Hepatocyte (in vitro differentiated cells): Measurements from ENCODE around the gene LASP1. TPM values are rescaled to one million over a fixed set of nuclear protein-coding genes. Genes with fewer than 3 reads are reported as not detected.
A peak's percentile ranks its signal among the peaks of the same experiment; 100 is the strongest.

ENCODE experiments used
- DNase-seq: peaks from one replicate; pipeline ENCODE4 v3.0.0-alpha.2; 2016; ENCODE audit warnings: low spot score
- H2AFZ ChIP-seq: fragments of 200-600 bp; sonication (generic); 2 replicates; pipeline ENCODE4 v1.6.0; 2016; ENCODE audit warnings: antibody characterized with exemption, mild to moderate bottlenecking
- H3K27ac ChIP-seq: fragments of 200-600 bp; sonication (generic); 2 replicates; pipeline ENCODE4 v1.5.1; 2016; ENCODE audit warnings: mild to moderate bottlenecking
- H3K27me3 ChIP-seq: fragments of 200-600 bp; sonication (generic); 2 replicates; pipeline ENCODE4 v1.6.1; 2016
- H3K36me3 ChIP-seq: fragments of 200-600 bp; sonication (generic); replicated peaks from 2 replicates; pipeline ENCODE4 v1.5.1; 2016; ENCODE audit warnings: low read depth; ENCODE audit not compliant: insufficient read depth
- H3K4me1 ChIP-seq: fragments of 200-600 bp; sonication (generic); 2 replicates; pipeline ENCODE4 v1.5.1; 2016; ENCODE audit warnings: mild to moderate bottlenecking, moderate library complexity; ENCODE audit not compliant: insufficient read depth
- H3K4me2 ChIP-seq: fragments of 200-600 bp; sonication (generic); 2 replicates; pipeline ENCODE4 v1.6.0; 2016
- H3K4me3 ChIP-seq: fragments of 200-600 bp; sonication (generic); 2 replicates; pipeline ENCODE4 v1.5.1; 2016; ENCODE audit warnings: mild to moderate bottlenecking
- H3K79me2 ChIP-seq: fragments of 200-600 bp; sonication (generic); 2 replicates; pipeline ENCODE4 v1.6.0; 2017; ENCODE audit warnings: mild to moderate bottlenecking
- H3K9me2 ChIP-seq: fragments of 200-600 bp; sonication (generic); replicated peaks from 2 replicates; pipeline ENCODE4 v1.6.0; 2017; ENCODE audit warnings: mild to moderate bottlenecking; ENCODE audit not compliant: insufficient read depth
- H3K9me3 ChIP-seq: fragments of 200-600 bp; sonication (generic); 2 replicates; pipeline ENCODE4 v1.5.1; 2016; ENCODE audit warnings: low read depth, mild to moderate bottlenecking
- H4K20me1 ChIP-seq: fragments of 200-600 bp; sonication (generic); 2 replicates; pipeline ENCODE4 v1.6.0; 2016; ENCODE audit warnings: mild to moderate bottlenecking; ENCODE audit not compliant: insufficient read depth, poor library complexity, severe bottlenecking
- EZH2 ChIP-seq: fragments of 200-600 bp; sonication (generic); IDR thresholded peaks from 2 replicates; pipeline ENCODE4 v1.6.1; 2016; ENCODE audit warnings: antibody characterized with exemption, mild to moderate bottlenecking, borderline replicate concordance
- EZH2phosphoT487 ChIP-seq: fragments of 200-600 bp; sonication (generic); IDR thresholded peaks from one replicate; pipeline ENCODE4 v1.6.1; 2018; ENCODE audit warnings: antibody characterized with exemption, mild to moderate bottlenecking, low read depth, moderate library complexity; ENCODE audit not compliant: unreplicated experiment, severe bottlenecking
- WGBS: methylation state at CpG from one replicate; pipeline ENCODE4 v1.1.6; 2016; ENCODE audit warnings: low lambda C conversion rate; ENCODE audit errors: missing lambda C conversion rate; 5-methylcytosine and 5-hydroxymethylcytosine counted together
- polyA plus RNA-seq: library from polyadenylated mRNA; unstranded; fragments of >200 nt; fragmentation: Nextera tagmentation; extraction: Ambion mirVana; gene quantifications from 2 replicates; pipeline ENCODE4 v1.2.1, GENCODE V29; 2016
- total RNA-seq: library from RNA; depleted of rRNA; stranded (reverse); fragments of >200 nt; gene quantifications from 2 replicates; pipeline ENCODE4 v1.2.3, GENCODE V29; 2014
- TF ChIP-seq, protein P1 (sequence below): fragments of 200-600 bp; sonication (generic); IDR thresholded peaks from 2 replicates; pipeline ENCODE4 v1.5.1; 2016; ENCODE audit warnings: antibody characterized with exemption, mild to moderate bottlenecking; ENCODE audit not compliant: poor library complexity

LASP1 gene
- total and polyA plus RNA-seq, 2 experiments from 2014 or later: 141 to 238 TPM

- Histone ChIP-seq H2AFZ (no peak overlapping the region), H3K4me3 (no peak overlapping the region), H3K79me2 (peaks cover 80% of the 10 kb centered on the region), H3K4me1 (peaks cover 26% of the 10 kb centered on the region), H3K9me3 (no peaks in the 10 kb centered on the region), H3K36me3 (no peaks in the 10 kb centered on the region), H4K20me1 (peaks cover 79% of the 10 kb centered on the region), H3K9me2 (no peaks in the 10 kb centered on the region), H3K27ac (peak overlapping the region; percentile 16), H3K4me2 (no peak overlapping the region), H3K27me3 (no peaks in the 10 kb centered on the region)
- DNase-seq: no peak
- WGBS: 80% methylated on average over 5 of the region's 5 CpGs
- no peak for TF ChIP-seq EZH2phosphoT487
- TF ChIP-seq, protein P1, sequence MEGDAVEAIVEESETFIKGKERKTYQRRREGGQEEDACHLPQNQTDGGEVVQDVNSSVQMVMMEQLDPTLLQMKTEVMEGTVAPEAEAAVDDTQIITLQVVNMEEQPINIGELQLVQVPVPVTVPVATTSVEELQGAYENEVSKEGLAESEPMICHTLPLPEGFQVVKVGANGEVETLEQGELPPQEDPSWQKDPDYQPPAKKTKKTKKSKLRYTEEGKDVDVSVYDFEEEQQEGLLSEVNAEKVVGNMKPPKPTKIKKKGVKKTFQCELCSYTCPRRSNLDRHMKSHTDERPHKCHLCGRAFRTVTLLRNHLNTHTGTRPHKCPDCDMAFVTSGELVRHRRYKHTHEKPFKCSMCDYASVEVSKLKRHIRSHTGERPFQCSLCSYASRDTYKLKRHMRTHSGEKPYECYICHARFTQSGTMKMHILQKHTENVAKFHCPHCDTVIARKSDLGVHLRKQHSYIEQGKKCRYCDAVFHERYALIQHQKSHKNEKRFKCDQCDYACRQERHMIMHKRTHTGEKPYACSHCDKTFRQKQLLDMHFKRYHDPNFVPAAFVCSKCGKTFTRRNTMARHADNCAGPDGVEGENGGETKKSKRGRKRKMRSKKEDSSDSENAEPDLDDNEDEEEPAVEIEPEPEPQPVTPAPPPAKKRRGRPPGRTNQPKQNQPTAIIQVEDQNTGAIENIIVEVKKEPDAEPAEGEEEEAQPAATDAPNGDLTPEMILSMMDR: no peak
- no peak for TF ChIP-seq EZH2
These were observed 23.3 kb downstream of the LASP1 start for GRCh38 chr17:38893113-38893512.

- 62% methylated on average over 6 of the region's 6 CpGs for WGBS
- no peak overlapping the region for H3K4me2 ChIP-seq
- no peaks in the 10 kb centered on the region for H3K9me2 ChIP-seq
- no peaks in the 10 kb centered on the region for H3K27me3 ChIP-seq
- no peaks in the 10 kb centered on the region for H3K36me3 ChIP-seq
- H3K4me3 ChIP-seq: no peak overlapping the region
- H3K9me3 ChIP-seq: no peaks in the 10 kb centered on the region
- no peak for TF ChIP-seq EZH2phosphoT487
- TF ChIP-seq, protein P1: no peak
- TF ChIP-seq EZH2: no peak
- no peak overlapping the region for H2AFZ ChIP-seq
- no peak for DNase-seq
- H3K4me1 ChIP-seq: peaks cover 31% of the 10 kb centered on the region
- peaks cover 78% of the 10 kb centered on the region for H3K79me2 ChIP-seq
- peaks cover 77% of the 10 kb centered on the region for H4K20me1 ChIP-seq
- peak overlapping the region; percentile 16 for H3K27ac ChIP-seq
These were observed 23.7 kb downstream of the LASP1 start for GRCh38 chr17:38893607-38894006.

GRCh38 chr17:38894276-38894675 lies 24.4 kb downstream of the LASP1 start:
- no peaks in the 10 kb centered on the region for H3K9me2 ChIP-seq
- no peaks in the 10 kb centered on the region for H3K27me3 ChIP-seq
- peaks cover 73% of the 10 kb centered on the region for H3K79me2 ChIP-seq
- no peaks in the 10 kb centered on the region for H3K9me3 ChIP-seq
- DNase-seq: no peak
- H3K4me1 ChIP-seq: peaks cover 31% of the 10 kb centered on the region
- H4K20me1 ChIP-seq: peaks cover 75% of the 10 kb centered on the region
- H3K27ac ChIP-seq: no peak overlapping the region
- H3K4me2 ChIP-seq: no peak overlapping the region
- H3K4me3 ChIP-seq: no peak overlapping the region
- H2AFZ ChIP-seq: no peak overlapping the region
- 69% methylated on average over 7 of the region's 7 CpGs for WGBS
- no peak for TF ChIP-seq EZH2
- TF ChIP-seq, protein P1: no peak
- TF ChIP-seq EZH2phosphoT487: no peak
- no peaks in the 10 kb centered on the region for H3K36me3 ChIP-seq
